Measurements from ENCODE around the gene CACNB2. TPM values are rescaled to one million over a fixed set of nuclear protein-coding genes. Genes with fewer than 3 reads are reported as not detected.

The CACNB2 gene
- total and polyA plus RNA-seq, 10 of the 15 experiments (the other 5 are each of a cell fraction or from before 2014, with no cell fraction given), result 0.62 to 8.1 (median 1.2) TPM

- Histone ChIP-seq H3K9me3 (replicated peaks; ENCODE audit: control insufficient read depth, insufficient read depth, low read length) (no peaks in the 10 kb centered on the region), H3K79me2 (ENCODE audit: control insufficient read depth, insufficient read depth, low read length) (no peaks in the 10 kb centered on the region), H3K36me3 (ENCODE audit: control insufficient read depth in 2 of 2, insufficient read depth in 2 of 2, low read length in 1 of 2) (no peaks in the 10 kb centered on the region), H4K20me1 (ENCODE audit: control insufficient read depth, insufficient read depth) (no peaks in the 10 kb centered on the region), H3K4me3 (no peak overlapping the region), H2AFZ (ENCODE audit: control insufficient read depth, low read depth, low read length) (no peak overlapping the region), H3K27ac (ENCODE audit: control insufficient read depth, insufficient read depth) (no peak overlapping the region), H3K9ac (ENCODE audit: control insufficient read depth, insufficient read depth, low read length) (no peak overlapping the region), H3K4me2 (ENCODE audit: control insufficient read depth, insufficient read depth) (no peak overlapping the region), H3K27me3 (replicated peaks in 1 of 2; ENCODE audit: control insufficient read depth in 2 of 2, insufficient read depth in 2 of 2, low read length in 1 of 2) (no peaks in the 10 kb centered on the region; a peak in 1 of 4 replicates), H3K4me1 (ENCODE audit: control insufficient read depth, insufficient read depth, low read length) (no peaks in the 10 kb centered on the region)
- FAIRE-seq (no peak), ATAC-seq (no peak), DNase-seq (ENCODE audit: low read depth, low spot score) (no peak)
- intact Hi-C loops (cut with micrococcal nuclease; ENCODE audit: unreplicated experiment), result no loop called here
- in situ Hi-C loops (cut with MboI), result no loop called here
- BruUV-seq (replicated peaks), result no TSS peak
- SMC1A ChIA-PET (ENCODE audit: uncharacterized antibody, unreplicated experiment), result interaction anchor here (1.0 kb wide), 1 partner anchor 30 kb away, joined by 3 read pairs; no protein-coding TSS in a partner anchor
- RAD21 ChIA-PET (ENCODE audit: unreplicated experiment), result interaction anchor here (1.2 kb wide), 1 partner anchor 263 kb away, joined by 3 read pairs; no protein-coding TSS in a partner anchor
- CTCF ChIA-PET, result interaction anchor here (0.8 to 1.8 kb wide), 3 partner anchors 30 to 467 kb away, joined by 3 to 6 read pairs (median 3); no protein-coding TSS in a partner anchor
- POLR2A ChIA-PET, result no interaction called here
- WGBS (ENCODE audit: insufficient coverage, insufficient replicate concordance, low lambda C conversion rate, missing lambda C conversion rate), result 0% methylated on average over 2 of the region's 2 CpGs
- TF ChIP-seq MYB (IDR thresholded peaks at IDR 0.05; ENCODE audit: borderline replicate concordance, low read depth, low read length), result no peak
- no peak for TF ChIP-seq BCL3 (IDR thresholded peaks at IDR 0.05; ENCODE audit: borderline replicate concordance, insufficient read depth, low read depth, low read length, poor library complexity, severe bottlenecking)
- no peak for TF ChIP-seq POLR2AphosphoS5 (IDR thresholded peaks at IDR 0.05; ENCODE audit: low read length)
- TF ChIP-seq MEF2A (IDR thresholded peaks at IDR 0.05; ENCODE audit: insufficient read depth, low read depth, low read length), result no peak
- TF ChIP-seq NFXL1 (IDR thresholded peaks at IDR 0.05; ENCODE audit: borderline replicate concordance), result no peak
- TF ChIP-seq CHD1 (IDR thresholded peaks at IDR 0.05; ENCODE audit: low read depth, low read length), result no peak
- no peak for TF ChIP-seq RUNX3 (IDR thresholded peaks at IDR 0.05; ENCODE audit: low read length)
- TF ChIP-seq RB1 (IDR thresholded peaks at IDR 0.05; ENCODE audit: borderline replicate concordance), result no peak
- no peak for TF ChIP-seq IKZF2 (IDR thresholded peaks at IDR 0.05)
- TF ChIP-seq POU2F2 (IDR thresholded peaks at IDR 0.05; ENCODE audit: borderline replicate concordance, low read depth, low read length), result no peak
These were observed 69.0 kb downstream of the CACNB2 start for GRCh38 chr10:18209241-18209640.

All from GM12878 (cell line).